Fibroblast of skin of abdomen (primary cell): ENCODE data around the gene EIF4G3.
"Not testable (repeated sequence)": the region's sequence is repeated elsewhere in the genome, so short reads cannot be mapped to it uniquely, and the experiment has no call there.

ENCODE experiments used
- DNase-seq: peaks from one replicate; pipeline ENCODE4 v3.0.0-alpha.2; 2013

Gene EIF4G3

DNA sequence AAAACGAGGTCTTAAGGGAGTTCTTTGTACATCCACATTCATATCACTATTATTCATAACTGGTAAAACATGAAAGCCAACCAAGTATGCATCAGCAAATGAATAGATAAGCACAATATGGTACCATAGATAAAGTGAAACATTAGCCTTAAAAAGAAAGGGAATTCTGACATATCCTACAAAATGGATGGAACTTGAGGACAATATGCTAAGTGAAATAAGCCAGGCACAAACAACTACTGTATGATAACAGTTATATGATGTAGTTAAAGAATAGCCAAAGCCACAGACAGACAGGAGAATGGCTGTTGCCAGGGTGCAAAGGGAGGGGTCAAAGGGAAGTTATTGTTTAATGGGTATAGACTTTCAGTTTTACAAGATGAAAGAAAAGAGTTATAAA is 148.9 kb downstream of the EIF4G3 start:
- no peak for DNase-seq

DNA sequence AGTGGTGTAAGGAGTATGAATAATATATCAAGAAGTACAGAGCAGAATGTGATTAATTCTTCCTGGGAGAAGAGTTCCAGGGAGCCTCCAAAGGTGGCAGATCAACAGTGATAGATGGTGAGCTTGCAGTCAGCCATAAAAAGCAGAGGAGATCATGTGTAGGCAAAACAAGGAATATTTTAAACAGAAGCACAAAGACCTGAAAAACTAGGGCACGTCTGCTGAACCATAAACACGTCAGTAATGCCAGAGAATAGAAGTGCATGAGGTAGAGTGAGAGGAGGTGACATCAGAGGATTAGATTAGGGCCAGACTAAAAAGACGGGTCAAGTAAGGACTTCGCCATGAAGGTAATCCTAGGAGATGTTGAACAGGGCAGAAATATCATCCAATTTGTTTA is 151.8 kb downstream of the EIF4G3 start:
- no peak for DNase-seq

DNA sequence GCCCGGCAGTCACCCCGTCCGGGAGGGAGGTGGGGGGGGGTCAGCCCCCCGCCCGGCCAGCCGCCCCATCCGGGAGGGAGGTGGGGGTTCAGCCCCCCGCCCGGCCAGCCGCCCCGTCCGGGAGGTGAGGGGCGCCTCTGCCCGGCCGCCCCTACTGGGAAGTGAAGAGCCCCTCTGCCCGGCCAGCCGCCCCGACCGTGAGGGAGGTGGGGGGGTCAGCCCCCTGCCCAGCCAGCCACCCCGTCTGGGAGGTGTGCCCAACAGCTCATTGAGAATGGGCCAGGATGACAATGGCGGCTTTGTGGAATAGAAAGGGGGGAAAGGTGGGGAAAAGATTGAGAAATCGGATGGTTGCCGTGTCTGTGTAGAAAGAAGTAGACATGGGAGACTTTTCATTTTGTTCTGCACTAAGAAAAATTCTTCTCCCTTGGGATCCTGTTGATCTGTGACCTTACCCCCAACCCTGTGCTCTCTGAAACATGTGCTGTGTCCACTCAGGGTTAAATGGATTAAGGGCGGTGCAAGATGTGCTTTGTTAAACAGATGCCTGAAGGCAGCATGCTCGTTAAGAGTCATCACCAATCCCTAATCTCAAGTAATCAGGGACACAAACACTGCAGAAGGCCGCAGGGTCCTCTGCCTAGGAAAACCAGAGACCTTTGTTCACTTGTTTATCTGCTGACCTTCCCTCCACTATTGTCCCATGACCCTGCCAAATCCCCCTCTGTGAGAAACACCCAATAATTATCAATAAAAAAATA is 152.4 kb downstream of the EIF4G3 start:
- DNase-seq: not testable (repeated sequence)

DNA sequence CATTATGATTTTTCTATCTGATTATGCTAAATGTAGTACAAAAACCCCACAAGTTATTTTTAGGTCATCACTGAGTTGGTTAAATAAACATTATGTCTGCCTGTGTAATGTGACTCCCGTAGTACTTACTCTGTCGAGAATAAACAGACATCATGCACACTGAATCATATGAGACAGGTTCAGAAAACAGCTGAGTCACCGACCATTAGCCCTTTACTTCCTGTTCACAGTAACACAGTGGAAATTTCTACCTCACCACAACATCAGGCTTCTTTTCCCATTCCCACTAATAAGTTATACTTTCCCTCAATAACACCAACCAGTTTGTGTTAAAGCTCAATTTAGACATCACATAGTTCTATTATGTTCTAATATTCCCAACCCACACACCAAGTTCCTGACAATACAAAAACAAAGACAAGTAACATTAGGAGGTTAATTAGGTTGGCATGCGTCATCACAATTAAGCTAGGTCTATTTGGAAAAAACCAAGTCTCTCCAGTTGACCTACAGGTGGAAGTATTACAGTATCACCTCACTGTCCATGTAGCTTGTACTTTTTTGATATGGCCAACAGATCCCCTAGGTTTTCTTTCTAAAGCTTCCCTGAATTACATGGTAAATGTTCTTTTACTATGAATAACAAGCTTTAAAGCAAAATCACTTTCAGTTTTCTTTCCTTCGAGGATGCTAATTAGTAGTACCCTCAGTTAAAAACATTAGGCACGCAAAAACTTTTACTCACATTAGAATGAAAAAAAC is 154.2 kb downstream of the EIF4G3 start:
- DNase-seq: peak; percentile 96

DNA sequence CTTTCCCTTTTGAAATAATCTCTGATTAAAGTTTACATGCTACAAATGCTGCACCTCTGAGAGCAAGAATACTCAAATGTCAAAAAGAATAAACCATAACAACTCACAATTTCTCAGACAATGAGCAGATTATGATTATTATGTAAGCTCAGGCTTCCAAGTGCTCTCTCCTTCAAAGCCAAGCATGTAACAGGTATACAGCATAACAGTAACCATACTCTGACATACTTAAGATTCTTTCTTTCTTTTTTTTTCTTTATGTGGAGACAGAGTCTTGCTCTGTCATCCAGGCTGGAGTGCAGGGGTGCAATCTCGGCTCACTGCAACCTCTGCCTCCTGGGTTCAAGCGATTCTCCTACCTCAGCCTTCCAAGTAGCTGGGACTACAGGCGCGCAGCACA is 155.4 kb downstream of the EIF4G3 start:
- no peak for DNase-seq

DNA sequence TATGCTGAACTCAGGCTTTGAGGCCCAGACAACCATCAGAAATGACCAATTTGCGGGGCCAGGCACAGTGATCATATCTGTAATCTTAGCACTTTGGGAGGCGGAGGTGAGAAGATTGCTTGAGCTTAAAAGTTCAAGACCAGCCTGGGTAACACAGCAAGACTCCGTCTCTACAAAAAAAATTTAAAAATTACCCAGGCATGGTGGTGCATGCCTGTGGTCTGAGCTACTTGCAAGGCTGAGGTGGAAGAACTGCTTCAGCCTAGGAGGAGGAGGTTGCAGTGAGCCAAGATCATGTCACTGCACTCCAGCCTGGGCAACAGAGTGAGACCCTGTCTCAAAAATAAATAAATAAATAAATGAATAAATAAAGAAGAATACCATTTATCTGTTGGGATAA is 156.5 kb downstream of the EIF4G3 start:
- peak; percentile 31 for DNase-seq

DNA sequence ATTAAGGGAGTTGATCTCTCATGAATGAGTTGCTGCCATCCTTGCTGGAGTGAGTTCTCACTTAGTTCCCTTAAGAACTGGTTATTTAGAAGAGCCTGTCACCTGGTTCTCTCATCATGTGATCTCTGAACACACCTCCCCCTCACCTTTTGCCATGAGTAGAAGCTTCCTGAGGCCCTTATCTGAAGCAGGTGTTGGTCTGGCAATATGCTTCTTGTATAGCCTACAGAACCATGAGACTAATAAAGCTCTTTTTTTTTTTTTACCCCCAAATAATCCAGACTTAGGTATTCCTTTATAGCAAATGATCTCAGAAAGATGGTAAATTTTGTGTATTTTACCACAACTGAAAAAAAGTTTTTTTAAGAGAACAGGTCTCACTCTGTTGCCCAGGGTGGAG is 158.0 kb downstream of the EIF4G3 start:
- no peak for DNase-seq

DNA sequence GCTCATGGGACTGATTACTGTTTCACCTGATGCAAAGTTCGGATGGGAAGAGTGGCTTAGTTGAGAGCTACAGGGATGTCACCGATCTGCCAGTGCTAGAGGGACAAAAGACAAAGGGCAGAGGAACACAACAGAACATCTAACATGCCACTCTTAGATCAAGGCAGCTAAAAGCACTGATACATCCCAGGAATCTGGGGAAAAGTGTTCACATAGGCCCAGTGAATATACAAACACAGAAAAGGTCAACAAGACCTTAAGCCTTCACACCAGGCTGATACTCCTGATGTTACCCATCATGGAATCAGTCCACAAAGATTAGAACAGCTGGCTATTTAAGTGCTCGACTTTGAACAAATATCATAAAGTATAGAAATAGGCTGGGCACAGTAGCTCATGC is 163.2 kb downstream of the EIF4G3 start:
- no peak for DNase-seq

DNA sequence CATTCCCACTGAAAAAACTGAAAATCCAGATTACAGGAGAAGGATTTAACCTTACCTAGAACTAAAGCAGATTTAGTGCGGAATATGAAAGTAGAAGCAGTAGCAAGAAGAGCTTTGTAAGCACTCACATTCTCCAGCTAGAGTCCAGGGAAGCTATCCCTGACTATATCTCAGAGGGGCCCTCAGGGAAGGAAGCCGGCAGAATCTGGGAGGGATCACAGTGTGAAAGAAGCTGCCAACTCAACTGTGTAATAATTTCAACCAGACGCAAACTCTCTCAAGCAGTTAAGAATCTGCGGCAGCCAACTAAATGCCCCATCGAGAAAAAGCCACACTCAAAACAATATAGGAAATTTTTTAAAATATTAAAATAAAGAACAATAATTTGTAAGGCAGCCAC is 163.8 kb downstream of the EIF4G3 start:
- DNase-seq: peak; percentile 74

DNA sequence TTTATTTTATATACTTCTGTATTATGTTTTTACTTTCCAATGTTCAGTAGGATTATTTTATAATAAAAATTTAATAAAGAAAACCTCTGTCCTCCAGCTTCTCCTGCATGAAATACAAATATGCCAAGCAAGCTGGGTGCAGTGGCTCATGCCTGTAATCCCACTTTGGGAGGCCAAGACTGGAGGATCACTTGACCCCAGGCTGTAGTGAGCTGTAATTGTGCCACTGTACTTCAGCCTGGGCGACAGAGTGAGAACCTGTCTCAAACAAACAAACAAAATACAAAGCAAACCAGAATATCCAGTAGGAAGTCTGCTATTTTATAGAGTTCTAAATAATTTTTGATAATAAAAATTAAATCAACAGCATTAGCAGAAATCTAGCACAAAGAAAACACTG is 168.8 kb downstream of the EIF4G3 start:
- no peak for DNase-seq

DNA sequence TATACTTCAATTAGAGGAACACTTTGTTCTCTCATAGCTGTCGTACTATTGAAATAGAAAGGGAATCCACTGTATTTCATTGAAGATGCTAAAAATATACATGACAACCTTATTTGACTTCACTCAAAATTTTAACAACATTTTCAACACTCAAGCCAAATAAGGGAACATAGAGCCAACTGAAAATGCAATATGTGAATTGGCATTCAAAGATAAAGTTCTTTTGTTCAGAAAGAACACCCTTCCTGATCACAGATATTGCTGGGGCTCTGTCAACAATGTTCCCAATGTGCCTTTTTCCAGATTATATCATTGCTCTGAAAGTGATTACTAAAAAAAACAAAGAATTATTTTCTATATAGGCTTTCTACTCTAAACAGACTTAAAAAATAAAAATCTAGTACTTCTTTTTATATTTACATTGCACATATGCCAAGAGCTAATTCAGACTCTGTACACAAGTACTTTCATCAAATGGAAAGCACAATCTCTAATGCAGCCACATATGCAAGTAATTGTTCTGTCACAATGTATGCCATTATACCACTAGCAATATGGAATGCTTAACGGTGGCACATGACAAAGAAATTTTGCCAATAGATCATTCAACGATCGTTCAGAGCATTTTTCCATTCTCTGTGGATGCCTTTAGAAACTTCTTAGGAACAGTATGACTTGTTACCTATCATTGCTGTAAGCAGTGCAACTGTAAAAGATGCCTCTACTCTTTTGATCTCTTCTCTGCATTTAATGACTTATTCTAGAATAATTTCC is 171.0 kb downstream of the EIF4G3 start:
- no peak for DNase-seq

DNA sequence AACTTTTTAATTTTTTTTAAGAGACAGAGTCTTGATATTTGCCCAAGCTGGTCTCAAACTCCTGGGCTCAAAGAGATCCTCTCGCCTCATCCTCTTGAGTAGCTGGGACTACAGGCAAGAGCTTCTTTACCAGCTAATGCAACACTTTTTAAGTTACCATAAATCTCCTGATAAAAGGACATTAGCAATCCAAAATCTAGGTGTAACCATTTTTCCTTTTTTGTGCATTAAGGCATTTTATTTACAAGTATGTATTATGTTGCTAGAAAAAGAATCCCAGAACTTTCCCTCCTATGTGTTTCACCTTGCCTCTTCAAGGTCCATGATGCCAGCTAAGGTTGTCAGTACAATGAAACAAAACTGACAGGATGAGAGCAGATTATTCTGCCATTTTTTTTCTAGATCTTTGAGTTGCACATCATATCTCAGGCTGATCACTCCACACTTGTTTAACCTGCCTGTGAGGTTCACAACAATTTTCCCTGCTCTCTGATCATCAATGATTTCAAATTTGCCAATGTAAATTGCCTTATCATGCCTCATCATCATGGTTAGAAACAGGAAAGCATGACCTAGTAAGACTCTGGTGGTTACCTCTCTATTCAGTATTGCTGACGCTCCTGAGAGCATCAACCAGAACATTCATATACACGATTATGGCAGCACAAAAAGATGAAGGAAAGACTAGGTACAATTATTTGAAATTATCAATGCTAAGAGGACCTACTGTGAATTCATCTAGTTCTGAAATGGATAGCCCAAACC is 173.2 kb downstream of the EIF4G3 start:
- no peak for DNase-seq

DNA sequence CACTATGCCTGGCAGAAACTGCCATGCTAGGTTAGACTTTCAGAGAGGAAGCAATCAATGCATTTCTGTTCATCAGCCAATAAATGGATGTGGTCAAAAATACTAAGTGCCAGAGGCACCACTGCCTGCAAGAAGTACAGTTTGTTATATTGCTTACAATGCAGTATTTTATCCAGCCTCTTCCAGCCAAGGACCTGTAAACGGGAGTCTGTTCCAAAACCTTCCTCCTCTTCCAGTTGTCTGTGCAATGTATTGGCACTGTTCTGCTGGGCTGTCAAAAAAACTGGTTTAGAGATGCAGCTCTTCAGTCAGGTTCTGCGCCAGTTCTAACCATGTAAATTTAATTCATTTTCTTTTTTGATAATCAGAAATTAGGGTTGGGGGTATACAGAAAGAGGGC is 175.7 kb downstream of the EIF4G3 start:
- no peak for DNase-seq

DNA sequence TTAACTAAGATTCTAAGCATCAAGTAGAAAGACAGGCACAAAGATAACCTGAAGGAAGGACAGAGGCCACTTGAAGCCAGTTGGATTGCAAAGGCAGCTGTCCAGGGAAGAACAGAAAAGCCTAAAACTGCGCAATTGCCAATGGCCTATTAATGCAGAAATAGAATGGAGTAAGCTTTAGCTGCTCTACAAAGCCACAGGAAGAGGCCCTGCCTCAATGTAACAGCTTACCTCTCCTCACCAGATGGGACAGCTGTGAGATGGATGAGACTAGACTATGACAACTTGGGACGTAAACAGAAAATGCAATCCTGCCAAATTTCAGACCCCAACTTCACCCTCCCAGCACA is 176.5 kb downstream of the EIF4G3 start:
- no peak for DNase-seq

DNA sequence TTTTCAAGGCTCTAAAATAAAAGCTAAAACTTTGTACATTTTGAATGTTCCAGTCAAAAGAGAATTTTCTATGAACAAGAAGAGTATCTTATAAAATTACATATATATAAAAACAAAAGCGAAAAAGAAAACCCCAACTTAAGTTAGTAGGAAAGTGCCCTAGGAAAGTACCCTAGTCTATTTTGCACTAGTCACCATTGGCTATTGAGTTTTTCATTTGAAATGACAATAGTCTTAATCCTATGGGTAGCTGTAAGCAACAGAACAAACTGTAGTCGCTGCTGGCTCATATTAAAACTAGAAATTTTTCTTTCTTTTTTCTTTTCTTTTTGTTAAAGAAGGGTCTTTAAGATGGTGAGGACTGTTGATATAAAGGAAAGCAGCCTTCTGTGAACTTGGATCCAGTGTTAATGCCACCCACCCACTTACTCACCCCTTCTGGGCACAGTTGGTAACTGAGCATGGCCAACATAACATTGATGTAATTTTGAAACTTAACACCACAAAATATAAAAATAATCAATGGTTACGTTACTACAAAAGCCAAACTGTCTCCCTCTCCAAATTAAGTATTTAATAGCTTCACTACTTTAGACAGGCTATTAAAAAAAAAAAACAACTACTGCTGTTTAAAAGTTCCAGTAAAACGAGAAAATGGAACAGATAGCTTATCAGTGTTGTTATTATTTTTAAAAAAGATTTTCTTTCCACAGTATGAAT is 177.0 kb downstream of the EIF4G3 start:
- no peak for DNase-seq

DNA sequence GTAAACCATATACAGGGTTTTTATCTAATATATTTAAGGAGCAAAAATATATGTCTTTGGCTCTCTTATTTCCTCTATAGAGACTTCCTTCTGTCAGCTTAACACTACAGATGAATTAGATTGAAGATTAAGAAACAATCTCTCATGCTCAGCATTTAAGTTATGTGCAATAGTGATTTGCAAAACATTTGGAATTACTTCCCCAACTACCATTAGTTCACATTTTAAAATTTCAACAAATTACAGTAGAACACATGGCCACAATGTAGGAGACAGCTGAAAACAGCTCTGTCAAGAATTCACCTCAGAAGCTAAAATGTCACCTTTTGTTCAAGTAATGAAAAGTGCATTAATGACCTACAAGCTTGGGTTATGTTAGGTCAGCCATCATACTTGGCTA is 177.9 kb downstream of the EIF4G3 start:
- no peak for DNase-seq

DNA sequence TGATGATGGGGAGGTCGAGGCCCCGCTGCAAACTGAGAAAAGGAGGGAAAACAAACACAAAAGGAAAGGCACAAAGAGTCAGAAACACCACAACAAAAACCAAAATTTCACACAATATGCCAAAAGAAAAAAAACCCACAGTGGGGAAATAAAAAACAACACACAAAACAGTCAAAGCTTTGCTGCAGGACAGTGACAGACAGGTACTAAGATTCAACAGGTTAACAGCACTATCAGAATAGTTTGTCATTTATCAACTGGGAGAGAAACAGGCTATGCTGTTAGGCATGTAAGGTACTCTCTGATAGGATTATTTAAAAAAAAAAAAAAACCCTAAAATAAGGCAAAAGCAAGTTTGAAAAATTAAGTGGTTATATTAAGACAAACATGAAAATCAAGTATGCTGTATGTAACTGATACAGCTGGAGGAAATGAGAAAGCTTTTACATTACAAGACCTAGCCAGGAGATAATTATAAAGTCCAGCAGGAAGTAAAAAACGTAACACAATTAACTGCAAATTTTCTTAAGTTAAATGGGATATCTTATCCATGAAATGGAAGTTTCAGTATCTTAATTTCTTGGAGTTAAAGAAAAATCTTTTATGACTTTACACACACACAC is 179.0 kb downstream of the EIF4G3 start:
- DNase-seq: no peak

DNA sequence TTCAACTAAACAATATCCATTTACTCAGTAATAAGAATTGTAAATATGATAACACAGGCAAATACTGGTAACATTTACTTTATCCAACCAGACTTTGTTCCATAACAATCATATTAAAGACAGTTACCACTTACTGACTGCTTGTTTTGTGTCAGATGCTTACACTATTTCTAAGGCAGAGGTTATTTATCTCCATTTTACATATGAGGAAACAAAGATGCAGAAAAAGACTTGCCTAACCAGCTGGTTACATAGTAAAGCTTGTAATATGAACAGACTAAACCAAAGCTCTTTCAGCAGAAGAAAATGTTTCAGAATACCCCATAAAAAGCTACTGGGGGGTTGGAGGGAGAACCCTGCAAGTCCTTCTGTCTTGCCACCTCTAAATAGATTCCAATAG is 180.1 kb downstream of the EIF4G3 start:
- DNase-seq: no peak

DNA sequence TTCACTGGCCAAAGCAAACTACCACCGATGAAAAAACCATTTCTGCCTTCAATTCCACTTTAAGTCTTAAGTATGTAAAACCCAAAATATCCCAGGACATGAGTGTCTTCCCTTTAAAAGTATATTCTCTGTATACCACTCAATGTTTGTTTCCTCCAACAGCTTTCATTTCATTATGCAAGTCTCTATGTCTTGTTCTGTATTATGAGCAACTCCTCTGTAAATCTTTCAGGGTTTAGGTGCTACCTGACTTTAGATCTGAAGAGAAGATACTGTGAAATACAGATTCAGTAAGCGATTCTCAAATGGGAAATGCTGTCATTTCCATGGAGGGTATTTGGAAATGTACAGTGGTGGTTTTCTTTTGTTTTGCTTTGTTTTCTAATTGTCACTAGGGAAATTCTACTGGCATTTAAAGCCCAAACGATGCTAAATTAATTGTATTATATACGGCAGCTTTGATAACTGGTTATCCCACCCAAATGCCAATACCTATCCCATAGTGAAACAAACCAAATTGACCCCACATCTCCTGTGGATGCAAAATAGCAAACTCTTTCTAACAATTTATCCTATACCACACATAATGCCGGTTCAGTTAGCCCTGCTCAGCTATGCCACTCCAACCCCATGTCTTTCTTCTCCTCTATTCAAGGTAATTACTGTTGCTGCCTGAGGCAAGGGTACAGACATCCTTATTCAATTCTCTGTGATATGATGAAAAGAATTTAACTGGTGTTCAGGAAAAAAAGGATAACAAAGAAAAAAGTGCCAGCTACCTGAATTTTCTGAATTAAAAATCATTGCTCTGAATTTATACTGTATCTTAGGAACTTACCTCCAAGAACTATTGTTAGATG is 182.8 kb downstream of the EIF4G3 start:
- no peak for DNase-seq

DNA sequence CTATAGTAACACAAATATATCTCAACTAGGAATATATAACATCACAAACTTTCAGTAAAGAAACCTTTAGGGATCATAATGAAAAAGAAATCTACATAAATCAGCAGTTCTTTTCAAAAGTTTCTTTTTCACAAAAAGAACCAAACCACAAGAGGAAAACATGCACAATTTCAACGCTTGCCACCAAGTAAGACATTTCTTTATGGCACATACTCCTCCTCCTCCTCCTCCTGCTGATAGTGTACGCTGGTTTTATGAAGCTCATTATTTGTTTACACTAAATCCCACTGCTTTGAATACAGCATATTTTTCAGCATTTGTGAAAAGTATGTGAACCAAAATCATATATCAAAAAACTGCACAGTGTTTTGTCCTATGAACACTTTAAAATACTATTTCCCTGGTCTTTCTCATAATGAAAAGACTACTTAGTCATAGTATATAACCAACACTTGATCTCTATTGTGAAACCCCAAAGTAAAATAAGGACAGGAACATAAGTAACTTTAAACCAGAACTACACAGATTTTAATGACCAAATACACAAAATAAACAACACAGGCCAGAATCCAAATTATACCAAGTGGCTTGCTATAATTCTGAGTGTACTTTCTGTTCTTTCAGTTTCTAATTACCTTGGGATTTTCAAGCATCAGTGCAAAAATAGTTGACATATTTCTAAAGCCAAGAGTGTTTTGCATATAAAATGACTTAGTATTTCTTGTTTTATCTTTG is 184.2 kb downstream of the EIF4G3 start:
- no peak for DNase-seq
